Measurements from ENCODE around the gene HOXC4.
"Not testable (repeated sequence)": the region's sequence is repeated elsewhere in the genome, so short reads cannot be mapped to it uniquely, and the experiment has no call there.

HOXC4 gene

GRCh38 chr12:54041097-54041690 lies 12.4 kb upstream of the HOXC4 start:
- DNase-seq: no peak

DNA sequence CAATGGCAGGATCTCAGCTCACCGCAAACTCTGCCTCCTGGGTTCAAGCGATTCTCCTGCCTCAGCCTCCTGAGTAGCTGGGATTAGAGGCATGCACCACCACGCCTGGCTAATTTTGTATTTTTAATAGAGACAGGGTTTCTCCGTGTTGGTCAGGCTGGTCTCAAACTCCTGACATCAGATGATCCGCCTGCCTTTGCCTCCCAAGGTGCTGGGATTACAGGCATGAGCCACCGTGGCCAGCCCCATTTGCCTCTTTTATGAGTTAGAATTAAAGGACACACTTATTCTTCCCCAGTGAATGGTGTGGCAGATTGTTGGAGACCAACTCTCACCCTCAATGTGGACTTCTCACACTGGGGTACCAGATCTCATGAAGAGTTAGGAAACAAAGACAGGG lies 11.6 kb upstream of the HOXC4 start:
- not testable (repeated sequence) for DNase-seq

DNA sequence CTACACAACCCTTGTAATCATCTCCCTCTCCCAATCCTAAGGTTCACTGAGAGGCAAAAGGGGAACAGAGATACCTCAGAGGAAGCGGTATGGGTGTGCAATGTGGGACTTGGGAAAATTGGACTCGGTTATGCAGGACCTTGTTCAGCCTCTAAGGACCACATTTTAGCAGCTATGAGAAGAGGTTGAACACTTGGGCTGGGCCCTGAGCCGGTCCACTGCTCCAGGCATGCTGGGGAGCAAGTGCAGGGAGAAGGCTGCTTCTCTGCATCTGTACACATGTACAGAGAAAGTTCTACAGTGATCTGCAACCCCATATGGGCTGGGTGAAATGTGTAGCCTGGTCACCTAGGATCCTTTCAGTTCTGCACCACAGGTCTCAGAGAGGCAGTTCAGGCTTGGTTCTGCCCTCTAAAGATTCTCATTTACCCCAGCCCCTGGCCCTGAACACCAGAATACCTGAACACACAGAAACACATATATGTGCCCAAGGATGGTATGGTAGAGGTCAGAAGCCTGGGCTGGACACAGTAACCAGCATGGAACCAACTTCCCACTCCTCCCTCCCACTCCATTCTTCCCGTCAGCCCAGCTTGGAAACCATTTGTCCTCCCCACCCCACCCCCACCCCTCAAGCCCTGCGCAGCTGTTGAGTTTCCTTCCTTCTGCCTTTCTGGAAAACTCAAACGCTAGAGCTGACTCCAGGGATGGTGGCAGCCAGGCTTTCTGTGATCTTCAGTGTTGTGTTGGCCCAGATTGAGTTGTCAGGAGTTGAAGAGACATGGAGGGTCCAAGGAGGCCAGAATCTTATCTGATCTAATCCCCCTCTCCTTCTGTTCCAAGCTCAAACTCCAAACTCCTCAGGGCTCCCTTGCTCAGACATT lies 10.4 kb upstream of the HOXC4 start:
- DNase-seq: no peak

GRCh38 chr12:54044425-54045103 lies 9.1 kb upstream of the HOXC4 start:
- no peak for DNase-seq

DNA sequence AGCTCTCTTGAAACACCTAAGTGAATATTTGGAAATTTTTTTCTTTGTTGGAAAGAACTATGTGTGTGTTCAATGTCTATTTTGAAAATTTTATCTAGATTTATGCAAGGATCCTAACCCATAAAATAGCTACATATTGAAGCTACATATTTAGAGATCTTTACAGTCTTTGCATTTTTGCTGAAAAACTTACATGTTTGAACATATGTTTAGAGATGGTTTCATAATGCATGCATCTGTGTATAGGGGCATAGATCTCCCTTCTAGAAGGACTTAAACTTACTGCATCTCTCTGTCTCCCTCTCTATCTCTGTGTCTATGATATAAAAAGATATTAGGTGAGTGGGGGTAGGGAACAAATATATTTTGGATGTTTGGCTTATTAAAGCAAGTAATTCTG lies 8.2 kb upstream of the HOXC4 start:
- no peak for DNase-seq

DNA sequence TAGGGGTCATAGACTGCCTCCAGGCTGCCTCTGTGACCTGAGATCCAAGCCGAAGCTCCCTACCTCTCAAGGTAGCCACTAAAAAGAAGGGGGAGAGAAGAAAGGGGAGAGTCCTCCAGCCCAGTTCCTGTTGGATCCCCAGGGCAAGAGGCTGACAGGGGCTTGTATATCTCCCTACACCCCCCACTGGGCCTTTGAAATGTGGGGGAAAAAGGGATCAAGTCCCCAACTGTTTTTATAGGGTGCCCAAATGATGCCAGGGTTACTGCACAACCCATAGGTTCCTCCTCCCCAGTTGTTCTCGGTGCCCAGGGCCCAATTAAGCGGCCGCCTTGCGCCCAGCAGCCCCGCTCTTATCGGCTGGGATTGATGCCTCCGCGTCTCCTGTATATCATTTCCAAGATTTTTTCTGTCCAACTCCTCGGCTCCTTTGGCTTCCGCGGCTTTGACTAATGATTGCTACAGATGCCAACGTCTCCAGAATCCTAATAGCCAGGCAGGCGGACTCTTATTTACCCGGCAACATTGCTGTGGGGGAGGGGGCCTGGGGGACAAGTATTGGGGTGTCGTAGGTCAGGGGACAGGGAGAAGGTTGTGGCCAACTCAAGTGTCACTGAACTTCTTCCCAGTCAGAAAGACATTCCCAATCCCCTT lies 7.6 kb upstream of the HOXC4 start:
- DNase-seq: no peak

DNA sequence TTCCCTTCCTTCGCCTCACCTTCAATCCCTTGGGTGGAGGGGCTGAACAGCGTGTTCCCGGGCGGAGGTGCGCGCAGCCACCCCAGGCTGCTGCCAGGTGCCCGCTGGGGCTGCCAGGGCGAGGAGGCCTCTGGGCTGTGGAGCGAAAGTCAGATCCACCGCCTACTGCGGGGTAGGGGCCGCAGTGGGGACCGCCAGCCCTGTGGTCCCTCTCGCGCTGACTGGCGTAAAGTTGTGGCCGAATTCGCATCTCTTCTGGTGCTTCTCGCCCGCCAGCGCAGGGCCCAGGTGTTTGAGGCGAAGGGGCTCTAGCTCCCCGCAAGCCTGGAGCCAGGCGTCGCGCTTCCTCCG lies 6.9 kb upstream of the HOXC4 start:
- no peak for DNase-seq

DNA sequence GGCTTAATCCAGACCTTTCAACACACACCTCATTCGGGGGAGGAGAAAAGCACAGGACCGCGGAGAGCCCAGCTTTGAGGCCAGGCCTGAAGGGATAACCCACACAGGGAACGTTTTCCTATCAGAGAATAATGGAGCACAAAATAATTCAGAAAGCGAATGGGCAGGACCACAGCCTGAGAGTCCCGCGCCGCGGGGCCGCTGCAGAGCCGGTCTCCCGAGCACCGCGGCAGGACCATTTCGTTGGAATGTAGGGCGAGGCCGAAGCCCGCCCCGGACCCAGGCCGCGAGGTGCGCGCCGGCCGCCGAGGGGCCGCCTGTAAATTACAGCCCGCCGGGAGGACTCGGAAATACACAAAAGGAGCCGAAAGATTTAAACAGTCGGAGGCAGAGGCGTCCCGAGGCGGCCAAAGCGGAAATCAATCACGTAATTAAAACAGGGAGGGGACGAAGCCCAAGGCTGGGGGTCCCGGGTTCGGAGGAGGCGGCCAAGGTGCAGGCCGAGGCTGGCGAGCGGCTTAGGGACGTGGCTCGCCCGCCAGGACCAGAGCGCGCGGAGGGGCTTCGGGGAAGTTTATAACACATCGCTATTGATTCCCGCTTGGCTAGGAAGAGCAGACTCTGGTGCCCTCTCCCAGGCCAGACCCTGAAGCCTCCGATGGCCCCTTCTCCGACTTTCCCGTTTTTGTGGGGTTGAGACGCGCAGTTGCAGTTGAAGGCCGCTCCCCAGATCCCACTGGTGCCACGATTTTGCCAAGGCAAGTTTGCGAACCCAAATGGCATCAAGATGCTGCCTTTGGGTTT lies 6.3 kb upstream of the HOXC4 start:
- DNase-seq: no peak

GRCh38 chr12:54047964-54048303 lies 5.7 kb upstream of the HOXC4 start:
- DNase-seq: no peak

DNA sequence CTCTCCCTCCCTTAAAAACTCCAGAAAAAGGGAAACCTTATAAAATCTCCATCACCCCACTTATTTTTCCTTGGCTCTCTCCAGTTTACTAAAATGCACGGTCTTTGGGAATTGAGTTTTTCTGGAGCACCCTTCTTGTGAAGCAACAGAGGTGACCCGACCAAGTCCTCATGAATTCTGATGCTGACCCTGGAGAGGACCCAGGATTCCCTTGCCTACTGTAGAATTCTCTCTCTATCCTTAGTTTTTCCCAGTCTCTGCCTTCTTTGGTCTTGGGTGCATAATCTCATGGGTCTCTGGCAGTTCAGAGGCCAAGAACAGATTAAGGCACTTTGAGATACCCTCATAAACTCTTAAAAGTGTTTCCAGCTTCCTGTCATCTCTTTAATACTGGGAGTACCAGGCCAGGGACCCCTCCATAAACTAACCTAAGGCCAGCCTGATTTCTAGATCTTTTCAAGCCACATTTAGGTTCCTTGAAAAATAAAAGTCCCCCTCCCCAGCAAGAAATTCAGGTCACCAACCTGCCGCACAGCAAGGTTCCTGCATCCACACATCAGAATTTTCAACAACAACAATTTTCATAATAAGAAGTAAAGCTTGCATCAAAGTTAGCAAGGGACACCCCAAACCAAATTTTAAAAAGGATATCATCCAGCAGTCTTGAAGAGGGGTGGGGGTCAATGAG lies 5.1 kb upstream of the HOXC4 start:
- no peak for DNase-seq

DNA sequence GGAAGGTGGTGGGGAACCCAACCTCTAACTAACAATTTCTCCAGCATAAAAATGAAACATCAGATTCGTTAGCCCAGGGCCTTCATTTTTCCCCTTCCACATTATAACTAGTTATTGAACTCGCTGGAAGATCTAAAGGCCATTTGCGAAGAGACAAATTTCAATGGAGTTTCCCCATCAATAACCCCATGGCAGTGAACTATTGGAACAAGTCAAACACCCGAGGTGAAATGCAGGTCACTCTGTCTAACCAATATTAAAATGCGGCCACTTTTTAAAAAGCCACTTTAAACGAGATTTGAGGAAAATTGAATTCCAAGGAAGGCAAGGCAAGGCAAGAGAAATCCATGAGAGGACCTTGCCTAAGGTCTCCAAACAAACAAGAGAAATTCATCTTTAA lies 4.5 kb upstream of the HOXC4 start:
- no peak for DNase-seq

GRCh38 chr12:54050482-54050810 lies 3.2 kb upstream of the HOXC4 start:
- DNase-seq: no peak

GRCh38 chr12:54051026-54051842 lies 2.4 kb upstream of the HOXC4 start:
- DNase-seq: no peak

GRCh38 chr12:54051874-54052437 lies 1.7 kb upstream of the HOXC4 start:
- no peak for DNase-seq

- no peak for DNase-seq
These were observed 1.1 kb upstream of the HOXC4 start for GRCh38 chr12:54052438-54053002.

GRCh38 chr12:54053003-54053750 lies 458 bp upstream of the HOXC4 start:
- DNase-seq: no peak

DNA sequence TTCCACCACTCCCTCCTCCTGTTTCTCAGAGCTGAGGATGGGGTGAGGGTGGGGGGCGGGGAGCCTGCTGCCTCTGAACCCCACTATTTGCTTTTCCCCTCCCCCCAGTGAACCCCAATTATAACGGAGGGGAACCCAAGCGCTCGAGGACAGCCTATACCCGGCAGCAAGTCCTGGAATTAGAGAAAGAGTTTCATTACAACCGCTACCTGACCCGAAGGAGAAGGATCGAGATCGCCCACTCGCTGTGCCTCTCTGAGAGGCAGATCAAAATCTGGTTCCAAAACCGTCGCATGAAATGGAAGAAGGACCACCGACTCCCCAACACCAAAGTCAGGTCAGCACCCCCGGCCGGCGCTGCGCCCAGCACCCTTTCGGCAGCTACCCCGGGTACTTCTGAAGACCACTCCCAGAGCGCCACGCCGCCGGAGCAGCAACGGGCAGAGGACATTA lies 1.1 kb downstream of the HOXC4 start:
- no peak for DNase-seq

GRCh38 chr12:54055552-54055951 lies 1.9 kb downstream of the HOXC4 start:
- DNase-seq: no peak

DNA sequence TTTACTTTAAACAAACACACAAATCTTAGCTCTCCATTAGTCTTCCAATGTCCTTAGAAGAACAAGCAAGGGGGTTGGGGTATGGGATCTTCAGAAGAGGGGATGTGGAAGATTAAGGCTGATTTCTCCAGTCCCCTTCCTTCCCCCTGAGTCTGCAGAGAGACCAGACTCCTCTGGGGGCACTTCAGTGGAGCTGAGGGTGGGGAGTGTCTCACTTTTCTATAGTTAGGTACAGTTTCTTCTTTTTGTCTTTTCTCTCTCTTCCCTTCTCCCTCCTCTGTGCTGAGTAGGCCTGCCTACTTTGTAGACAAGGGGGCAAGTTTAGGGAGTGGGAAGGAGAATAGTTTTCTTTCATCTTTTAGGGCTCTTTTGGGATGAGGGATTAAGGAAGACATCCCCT lies 2.5 kb downstream of the HOXC4 start:
- no peak for DNase-seq
